Lung (tissue), 12 donors: Measurements from ENCODE around the gene IL17RD. TPM values are rescaled to one million over a fixed set of nuclear protein-coding genes. Genes with fewer than 3 reads are reported as not detected.

ENCODE experiments used
- ATAC-seq: fragments of 200-7000 bp; cut with Tn5 transposase; one replicate; pipeline ENCODE4 v1.9.1; 2020; ENCODE audit warnings: moderate number of reproducible peaks; ENCODE audit not compliant: insufficient read depth, low FRiP score
- DNase-seq, 3 donors: peaks; one replicate each; pipeline ENCODE4 v3.0.0-alpha.2; 2013 to 2017
- H3K27ac ChIP-seq, 2 donors: one replicate each; pipeline ENCODE4 v1.5.1; 2013; ENCODE audit warnings: mild to moderate bottlenecking in 2 of 2, moderate library complexity in 2 of 2, control low read depth in 1 of 2, inconsistent platforms in 1 of 2, low read depth in 1 of 2, low read length in 1 of 2
- H3K27me3 ChIP-seq, 3 donors: one replicate each; pipeline ENCODE4 v1.5.1; 2013; ENCODE audit warnings: low read length in 2 of 3; ENCODE audit not compliant: control insufficient read depth in 3 of 3, insufficient read depth in 3 of 3
- H3K36me3 ChIP-seq, 4 donors: one replicate each; pipeline ENCODE4 v1.5.1; 2013; ENCODE audit warnings: low read length in 4 of 4, mild to moderate bottlenecking in 1 of 4, moderate library complexity in 1 of 4; ENCODE audit not compliant: control insufficient read depth in 4 of 4, insufficient read depth in 4 of 4
- H3K4me1 ChIP-seq, 5 donors: one replicate each; pipeline ENCODE4 v1.5.1; 2013; ENCODE audit warnings: low read length in 5 of 5, mild to moderate bottlenecking in 2 of 5, moderate library complexity in 1 of 5; ENCODE audit not compliant: control insufficient read depth in 5 of 5, insufficient read depth in 5 of 5
- H3K4me3 ChIP-seq: one replicate; pipeline ENCODE4 v1.5.1; 2013; ENCODE audit warnings: mild to moderate bottlenecking, control low read depth, moderate library complexity
- H3K9ac ChIP-seq, 2 donors: one replicate each; pipeline ENCODE4 v1.5.1; 2013; ENCODE audit warnings: low read length in 2 of 2, control low read depth in 1 of 2; ENCODE audit not compliant: insufficient read depth in 1 of 2
- H3K9me3 ChIP-seq, 4 donors: one replicate each; pipeline ENCODE4 v1.5.1; 2013; ENCODE audit warnings: low read length in 3 of 4, mild to moderate bottlenecking in 1 of 4, moderate library complexity in 1 of 4; ENCODE audit not compliant: control insufficient read depth in 4 of 4, insufficient read depth in 3 of 4
- WGBS, 2 donors: extraction: QIAGEN DNeasy Blood & Tissue Kit; methylation state at CpG; one replicate each; pipeline ENCODE4 v1.1.7; 2013; 5-methylcytosine and 5-hydroxymethylcytosine counted together
- polyA plus RNA-seq, 2 donors: library from polyadenylated mRNA; stranded (reverse); fragments of 200-250 nt; gene quantifications; one replicate each; pipeline ENCODE4 v1.2.1, GENCODE V29; 2013
- total RNA-seq, 2 donors: library from RNA; depleted of rRNA in 1 of 2; stranded (reverse); fragments of >200 nt in 1 of 2; gene quantifications; one replicate each; pipeline ENCODE4 v1.2.1, GENCODE V29; 2014 to 2021
- TF ChIP-seq, protein P1 (sequence below): IDR thresholded peaks from 2 replicates; pipeline ENCODE4 v1.5.1; 2012; ENCODE audit warnings: mild to moderate bottlenecking; ENCODE audit errors: control extremely low read depth, extremely low read depth
- donor health status: control.
- donor health status: control.
- donor health status: Bipolar disorder and iron deficiency.
- donor health status: healthy.
- donor health status: DM: yes; HTN: yes; CAD: no.

Gene IL17RD
- total and polyA plus RNA-seq, 4 donors = 0.22 to 4.8 (median 1.1) TPM

- H3K9ac ChIP-seq = no peak overlapping the region
- 93 to 99% methylated on average over 4 of the region's 4 CpGs for WGBS, 2 donors
- no peak for ATAC-seq
Measured at GRCh38 chr3:57194641-57195040, 29.5 kb upstream of the IL17RD start.

GRCh38 chr3:57192028-57192427, 26.9 kb upstream of the IL17RD start:
- DNase-seq = no peak
- TF ChIP-seq, protein P1, sequence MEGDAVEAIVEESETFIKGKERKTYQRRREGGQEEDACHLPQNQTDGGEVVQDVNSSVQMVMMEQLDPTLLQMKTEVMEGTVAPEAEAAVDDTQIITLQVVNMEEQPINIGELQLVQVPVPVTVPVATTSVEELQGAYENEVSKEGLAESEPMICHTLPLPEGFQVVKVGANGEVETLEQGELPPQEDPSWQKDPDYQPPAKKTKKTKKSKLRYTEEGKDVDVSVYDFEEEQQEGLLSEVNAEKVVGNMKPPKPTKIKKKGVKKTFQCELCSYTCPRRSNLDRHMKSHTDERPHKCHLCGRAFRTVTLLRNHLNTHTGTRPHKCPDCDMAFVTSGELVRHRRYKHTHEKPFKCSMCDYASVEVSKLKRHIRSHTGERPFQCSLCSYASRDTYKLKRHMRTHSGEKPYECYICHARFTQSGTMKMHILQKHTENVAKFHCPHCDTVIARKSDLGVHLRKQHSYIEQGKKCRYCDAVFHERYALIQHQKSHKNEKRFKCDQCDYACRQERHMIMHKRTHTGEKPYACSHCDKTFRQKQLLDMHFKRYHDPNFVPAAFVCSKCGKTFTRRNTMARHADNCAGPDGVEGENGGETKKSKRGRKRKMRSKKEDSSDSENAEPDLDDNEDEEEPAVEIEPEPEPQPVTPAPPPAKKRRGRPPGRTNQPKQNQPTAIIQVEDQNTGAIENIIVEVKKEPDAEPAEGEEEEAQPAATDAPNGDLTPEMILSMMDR = no peak
- 98 to 99% methylated on average over 3 of the region's 3 CpGs for WGBS, 2 donors

More at GRCh38 chr3:57194641-57195040, 29.5 kb upstream of the IL17RD start:
- DNase-seq = no peak
- H3K9me3 ChIP-seq = no peaks in the 10 kb centered on the region
- H3K36me3 ChIP-seq = no peaks in the 10 kb centered on the region
- no peaks in the 10 kb centered on the region for H3K4me1 ChIP-seq
- no peak overlapping the region for H3K4me3 ChIP-seq
- peaks cover 0 to 3% (median 0%) of the 10 kb centered on the region in 3 donors for H3K27me3 ChIP-seq
- TF ChIP-seq, protein P1 = no peak
- no peak overlapping the region for H3K27ac ChIP-seq

GRCh38 chr3:57184526-57184925, 19.4 kb upstream of the IL17RD start:
- 47 to 50% methylated on average over 6 of the region's 6 CpGs for WGBS, 2 donors
- Histone ChIP-seq H3K4me1 (peaks cover 0 to 14% (median 0%) of the 10 kb centered on the region in 5 donors), H3K27me3 (no peaks in the 10 kb centered on the region), H3K27ac (no peak overlapping the region), H3K9me3 (no peaks in the 10 kb centered on the region), H3K9ac (no peak overlapping the region), H3K36me3 (no peaks in the 10 kb centered on the region), H3K4me3 (no peak overlapping the region)
- ATAC-seq (no peak), DNase-seq (peak; percentile 46 to 65 (median 52))
- TF ChIP-seq, protein P1 = no peak

More at GRCh38 chr3:57192028-57192427, 26.9 kb upstream of the IL17RD start:
- Histone ChIP-seq H3K4me3 (no peak overlapping the region), H3K9me3 (no peaks in the 10 kb centered on the region), H3K9ac (no peak overlapping the region), H3K36me3 (no peaks in the 10 kb centered on the region), H3K4me1 (no peaks in the 10 kb centered on the region), H3K27ac (no peak overlapping the region), H3K27me3 (peaks cover 0 to 3% (median 0%) of the 10 kb centered on the region in 3 donors)
- ATAC-seq = no peak
